Activated CD4-positive, alpha-beta T cell treated with anti-CD3 and anti-CD28 coated beads, Interleukin-2, amount 50 U/mL, for 24 hours (primary cell): Measurements from ENCODE around the gene GLT6D1.

Source experiments
- DNase-seq, 2 donors: peaks; one replicate each; pipeline ENCODE4 v3.0.0-alpha.2; 2020; ENCODE audit warnings: low read depth in 1 of 2, low spot score in 1 of 2

Gene GLT6D1

GRCh38 chr9:135587658-135588057, 51.7 kb downstream of the GLT6D1 start:
- DNase-seq, result no peak

- no peak for DNase-seq
Measured at GRCh38 chr9:135586601-135587109, 52.7 kb downstream of the GLT6D1 start.

GRCh38 chr9:135584934-135585333, 54.4 kb downstream of the GLT6D1 start:
- DNase-seq, result no peak

DNA sequence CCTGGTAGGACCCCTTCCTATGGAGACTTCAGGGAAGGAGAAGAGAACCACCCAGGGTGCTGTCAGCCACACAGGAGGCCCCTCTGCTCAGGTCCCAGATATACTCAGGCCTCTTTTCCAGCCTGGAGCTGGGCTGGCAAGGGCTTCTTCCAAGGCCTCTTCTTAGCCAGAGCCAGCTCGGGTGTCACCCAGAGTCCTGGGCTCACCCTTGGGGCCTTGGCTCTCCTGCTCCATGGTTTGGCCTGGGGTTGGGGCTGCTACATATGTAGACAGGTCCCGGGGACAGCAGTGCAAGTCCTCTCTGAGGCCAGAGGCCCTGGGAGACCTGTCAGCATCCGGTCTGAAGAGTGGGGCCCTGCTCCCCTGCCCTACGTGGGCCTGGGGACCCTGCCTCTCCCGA, 55.0 kb downstream of the GLT6D1 start:
- DNase-seq, result no peak

DNA sequence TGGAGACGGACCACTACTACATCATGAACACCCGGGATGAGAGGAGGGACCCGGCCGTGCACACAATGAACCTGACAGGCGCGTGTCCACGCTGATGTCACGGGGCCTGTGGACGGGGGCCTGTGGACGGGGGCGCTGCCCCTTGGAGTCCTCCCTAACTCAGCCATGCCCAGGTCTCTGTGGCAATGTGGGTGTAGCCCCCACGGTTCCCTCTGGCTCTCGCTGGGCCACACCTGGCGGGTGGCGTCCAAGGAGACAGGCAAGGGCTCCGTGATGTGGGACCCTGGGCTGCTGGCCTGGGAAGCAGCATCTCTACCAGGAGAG, 55.7 kb downstream of the GLT6D1 start:
- no peak for DNase-seq

DNA sequence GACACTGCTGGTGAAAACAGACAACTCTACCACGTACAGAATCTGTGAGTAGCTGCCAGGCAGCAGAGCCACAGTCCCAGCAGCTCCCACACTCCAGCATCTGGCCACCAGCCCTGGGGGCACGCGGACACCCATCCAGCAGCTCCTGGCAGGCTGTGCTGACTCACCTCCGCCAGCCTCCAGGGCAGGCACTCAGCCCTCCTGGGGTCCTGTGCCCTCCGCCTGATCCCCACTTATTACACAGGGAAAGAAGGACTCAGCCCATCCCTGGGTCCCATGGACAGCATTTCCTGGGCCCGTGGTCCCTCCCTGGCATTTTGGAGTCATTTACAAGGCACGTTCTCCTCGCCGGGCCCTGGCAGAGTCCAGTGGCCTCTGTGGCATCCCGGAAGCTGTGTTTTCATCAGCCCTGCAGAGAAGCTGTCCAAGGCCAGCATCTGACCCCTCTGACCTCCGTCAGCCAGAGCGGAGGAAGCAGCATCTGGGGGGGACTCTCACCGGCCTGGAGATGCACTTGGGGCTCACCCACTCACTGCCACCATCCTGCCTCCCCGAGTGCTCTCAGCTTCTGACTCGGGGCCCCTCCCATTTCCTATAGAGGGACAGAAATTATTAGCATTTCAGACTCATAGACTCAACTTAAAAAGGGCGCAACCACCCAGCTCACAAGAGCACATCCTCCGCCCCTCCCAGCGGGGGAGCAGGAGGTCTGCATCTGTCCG, 56.2 kb downstream of the GLT6D1 start:
- DNase-seq, result no peak

DNA sequence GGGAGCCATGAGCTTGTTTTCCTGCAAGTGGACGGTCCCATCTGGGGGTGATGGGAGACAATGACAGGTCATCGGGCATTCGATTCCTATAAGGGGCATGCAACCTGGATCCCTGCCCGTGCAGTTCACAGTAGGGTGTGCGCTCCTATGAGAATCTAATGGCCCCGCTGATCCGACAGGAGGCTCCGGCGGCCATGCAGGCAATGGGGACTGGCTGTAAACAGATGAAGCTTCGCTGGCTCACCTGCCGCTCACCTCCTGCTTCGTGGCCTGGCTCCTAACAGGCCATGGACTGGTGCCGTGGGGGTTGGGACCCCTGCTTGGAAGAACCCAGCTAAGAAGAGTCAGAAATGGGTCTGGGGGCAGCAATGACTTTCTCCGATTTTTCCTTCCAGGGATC, 56.8 kb downstream of the GLT6D1 start:
- DNase-seq, result no peak

GRCh38 chr9:135581636-135582426, 57.5 kb downstream of the GLT6D1 start:
- DNase-seq, result no peak

- no peak for DNase-seq
Measured at GRCh38 chr9:135580664-135581380, 58.5 kb downstream of the GLT6D1 start.

- DNase-seq, result no peak
Measured at GRCh38 chr9:135579889-135580660, 59.3 kb downstream of the GLT6D1 start.

- DNase-seq, result no peak
Measured at GRCh38 chr9:135579356-135579755, 60.0 kb downstream of the GLT6D1 start.

DNA sequence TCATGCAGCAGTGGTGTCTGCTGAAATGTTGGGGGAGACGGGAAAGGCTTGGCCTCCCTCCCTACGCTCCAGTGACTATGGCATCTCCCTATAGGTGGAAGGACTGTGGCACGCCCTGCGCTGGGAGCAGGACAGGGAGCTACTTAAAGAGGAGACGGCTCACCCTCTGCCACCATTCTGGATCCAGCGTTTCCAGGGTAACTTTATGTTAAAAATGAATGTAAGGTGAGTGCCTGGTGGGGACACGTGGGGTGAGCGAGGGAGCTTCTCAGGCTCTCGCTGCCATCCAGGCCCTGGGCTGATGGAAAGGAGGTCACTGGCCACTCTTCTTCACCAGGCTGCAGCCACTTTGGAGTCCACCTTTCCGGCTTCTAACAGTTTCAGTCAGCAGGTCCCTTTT, 62.1 kb downstream of the GLT6D1 start:
- no peak for DNase-seq

- DNase-seq, result no peak
Measured at GRCh38 chr9:135575995-135576631, 63.2 kb downstream of the GLT6D1 start.

DNA sequence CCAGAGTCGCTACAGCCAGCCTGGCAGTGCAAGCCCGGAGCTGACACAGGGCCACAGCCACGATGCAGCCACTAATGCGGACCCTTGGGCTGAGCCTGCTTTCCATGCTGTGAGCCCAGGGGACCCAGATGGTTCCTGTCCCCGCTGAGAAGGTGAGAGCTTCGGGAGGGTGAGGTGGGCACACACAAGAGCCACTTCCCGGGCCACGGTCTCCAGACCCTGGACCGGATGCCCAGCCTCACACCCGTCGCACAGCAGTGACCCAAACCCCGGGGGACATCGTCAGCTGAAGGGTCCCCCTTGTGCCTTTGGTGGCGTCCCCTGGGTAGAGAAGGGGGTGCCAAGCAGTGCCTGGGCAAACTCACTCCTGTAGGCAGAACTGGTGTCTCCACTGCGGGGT, 64.4 kb downstream of the GLT6D1 start:
- no peak for DNase-seq

GRCh38 chr9:135574331-135574730, 65.0 kb downstream of the GLT6D1 start:
- DNase-seq, result no peak
